SK-N-MC (cell line): ENCODE measurements around the gene LBP.

Source experiments
- EZH2 ChIP-seq: fragments of 200-600 bp; sonication (generic); IDR thresholded peaks from one replicate; pipeline ENCODE4 v1.6.1; 2017; ENCODE audit warnings: antibody characterized with exemption
- POLR2AphosphoS5 ChIP-seq: IDR thresholded peaks from 2 replicates; pipeline ENCODE4 v1.6.1; 2012; ENCODE audit warnings: mild to moderate bottlenecking, low read depth, low read length, borderline replicate concordance

DNA sequence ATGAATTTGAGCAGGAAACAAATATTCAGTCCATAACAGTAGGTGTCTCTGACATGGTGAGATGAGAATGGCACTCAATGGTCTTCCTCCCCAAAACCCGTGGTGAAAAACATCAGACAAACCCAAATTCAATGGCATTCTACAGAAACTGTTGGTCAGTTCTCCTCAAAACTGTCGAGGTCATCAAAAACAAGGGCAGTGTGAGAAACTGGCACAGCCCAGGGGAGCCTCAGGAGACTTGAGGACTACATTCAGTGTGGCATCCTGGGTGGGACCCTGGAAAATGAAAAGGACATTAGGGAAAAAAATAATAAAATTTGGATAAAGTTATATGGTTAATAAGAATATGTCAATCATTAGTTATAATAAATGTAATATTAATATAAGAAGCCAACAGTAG lies 40.6 kb downstream of the LBP start:
- TF ChIP-seq EZH2 (no peak), POLR2AphosphoS5 (no peak)
